Measurements from ENCODE around the gene MAP2K2.
A peak's percentile ranks its signal among the peaks of the same experiment; 100 is the strongest.

The MAP2K2 gene

GRCh38 chr19:4115050-4115817, 8.7 kb downstream of the MAP2K2 start:
- H3K36me3 ChIP-seq (ENCODE audit: control insufficient read depth in 5 of 5, insufficient read depth in 5 of 5, low read length in 5 of 5): peaks cover 0 to 90% (median 63%) of the 10 kb centered on the region in 5 donors

GRCh38 chr19:4114181-4114580, 9.7 kb downstream of the MAP2K2 start:
- H3K4me1 ChIP-seq (ENCODE audit: control insufficient read depth in 5 of 5, insufficient read depth in 5 of 5, low read length in 5 of 5): peaks cover 0 to 14% (median 0%) of the 10 kb centered on the region in 5 donors
- no peaks in the 10 kb centered on the region for H3K9me3 ChIP-seq (ENCODE audit: control insufficient read depth in 5 of 5, low read length in 5 of 5)
- H3K36me3 ChIP-seq (ENCODE audit: control insufficient read depth in 5 of 5, insufficient read depth in 5 of 5, low read length in 5 of 5): peaks cover 0 to 91% (median 68%) of the 10 kb centered on the region in 5 donors
- H3K27me3 ChIP-seq (ENCODE audit: control insufficient read depth in 5 of 5, insufficient read depth in 4 of 5, low read length in 5 of 5): no peaks in the 10 kb centered on the region
- peak overlapping the region in 1 of 5 donors; percentile 52 for H3K9ac ChIP-seq (ENCODE audit: low read length in 5 of 5)
- no peak overlapping the region for H3K27ac ChIP-seq (ENCODE audit: low read depth, low read length)
- H3K4me3 ChIP-seq (ENCODE audit: low read depth in 1 of 5, low read length in 5 of 5): no peak overlapping the region

More at GRCh38 chr19:4115050-4115817, 8.7 kb downstream of the MAP2K2 start:
- no peak overlapping the region for H3K4me3 ChIP-seq (ENCODE audit: low read depth in 1 of 5, low read length in 5 of 5)
- H3K27me3 ChIP-seq (ENCODE audit: control insufficient read depth in 5 of 5, insufficient read depth in 4 of 5, low read length in 5 of 5): no peaks in the 10 kb centered on the region
- peaks cover 0 to 14% (median 0%) of the 10 kb centered on the region in 5 donors for H3K4me1 ChIP-seq (ENCODE audit: control insufficient read depth in 5 of 5, insufficient read depth in 5 of 5, low read length in 5 of 5)
- no peaks in the 10 kb centered on the region for H3K9me3 ChIP-seq (ENCODE audit: control insufficient read depth in 5 of 5, low read length in 5 of 5)
- H3K27ac ChIP-seq (ENCODE audit: low read depth, low read length): no peak overlapping the region
- no peak overlapping the region for H3K9ac ChIP-seq (ENCODE audit: low read length in 5 of 5)

GRCh38 chr19:4113398-4114088, 10.4 kb downstream of the MAP2K2 start:
- no peaks in the 10 kb centered on the region for H3K27me3 ChIP-seq (ENCODE audit: control insufficient read depth in 5 of 5, insufficient read depth in 4 of 5, low read length in 5 of 5)
- no peak overlapping the region for H3K4me3 ChIP-seq (ENCODE audit: low read depth in 1 of 5, low read length in 5 of 5)
- H3K36me3 ChIP-seq (ENCODE audit: control insufficient read depth in 5 of 5, insufficient read depth in 5 of 5, low read length in 5 of 5): peaks cover 0 to 95% (median 74%) of the 10 kb centered on the region in 5 donors
- H3K9me3 ChIP-seq (ENCODE audit: control insufficient read depth in 5 of 5, low read length in 5 of 5): no peaks in the 10 kb centered on the region
- no peak overlapping the region for H3K27ac ChIP-seq (ENCODE audit: low read depth, low read length)
- H3K4me1 ChIP-seq (ENCODE audit: control insufficient read depth in 5 of 5, insufficient read depth in 5 of 5, low read length in 5 of 5): peaks cover 0 to 14% (median 0%) of the 10 kb centered on the region in 5 donors
- H3K9ac ChIP-seq (ENCODE audit: low read length in 5 of 5): peak overlapping the region in 1 of 5 donors; percentile 52

- no peak overlapping the region for H3K27ac ChIP-seq (ENCODE audit: low read depth, low read length)
- H3K4me1 ChIP-seq (ENCODE audit: control insufficient read depth in 5 of 5, insufficient read depth in 5 of 5, low read length in 5 of 5): peaks cover 0 to 14% (median 0%) of the 10 kb centered on the region in 5 donors
- peaks cover 0 to 94% (median 80%) of the 10 kb centered on the region in 5 donors for H3K36me3 ChIP-seq (ENCODE audit: control insufficient read depth in 5 of 5, insufficient read depth in 5 of 5, low read length in 5 of 5)
- H3K4me3 ChIP-seq (ENCODE audit: low read depth in 1 of 5, low read length in 5 of 5): no peak overlapping the region
- H3K9ac ChIP-seq (ENCODE audit: low read length in 5 of 5): no peak overlapping the region
- H3K27me3 ChIP-seq (ENCODE audit: control insufficient read depth in 5 of 5, insufficient read depth in 4 of 5, low read length in 5 of 5): no peaks in the 10 kb centered on the region
- H3K9me3 ChIP-seq (ENCODE audit: control insufficient read depth in 5 of 5, low read length in 5 of 5): no peaks in the 10 kb centered on the region
Observed at GRCh38 chr19:4112367-4112766, 11.6 kb downstream of the MAP2K2 start.

GRCh38 chr19:4109626-4109945, 14.3 kb downstream of the MAP2K2 start:
- Histone ChIP-seq H3K36me3 (ENCODE audit: control insufficient read depth in 5 of 5, insufficient read depth in 5 of 5, low read length in 5 of 5) (peaks cover 0 to 92% (median 82%) of the 10 kb centered on the region in 5 donors), H3K4me1 (ENCODE audit: control insufficient read depth in 5 of 5, insufficient read depth in 5 of 5, low read length in 5 of 5) (peaks cover 0 to 3% (median 0%) of the 10 kb centered on the region in 5 donors), H3K27ac (ENCODE audit: low read depth, low read length) (no peak overlapping the region), H3K9me3 (ENCODE audit: control insufficient read depth in 5 of 5, low read length in 5 of 5) (no peaks in the 10 kb centered on the region), H3K9ac (ENCODE audit: low read length in 5 of 5) (no peak overlapping the region), H3K27me3 (ENCODE audit: control insufficient read depth in 5 of 5, insufficient read depth in 4 of 5, low read length in 5 of 5) (no peaks in the 10 kb centered on the region), H3K4me3 (ENCODE audit: low read depth in 1 of 5, low read length in 5 of 5) (no peak overlapping the region)

- Histone ChIP-seq H3K4me3 (ENCODE audit: low read depth in 1 of 5, low read length in 5 of 5) (no peak overlapping the region), H3K9me3 (ENCODE audit: control insufficient read depth in 5 of 5, low read length in 5 of 5) (no peaks in the 10 kb centered on the region), H3K9ac (ENCODE audit: low read length in 5 of 5) (peak overlapping the region in 1 of 5 donors; percentile 6), H3K4me1 (ENCODE audit: control insufficient read depth in 5 of 5, insufficient read depth in 5 of 5, low read length in 5 of 5) (no peaks in the 10 kb centered on the region), H3K27ac (ENCODE audit: low read depth, low read length) (no peak overlapping the region), H3K36me3 (ENCODE audit: control insufficient read depth in 5 of 5, insufficient read depth in 5 of 5, low read length in 5 of 5) (peaks cover 0 to 91% (median 82%) of the 10 kb centered on the region in 5 donors), H3K27me3 (ENCODE audit: control insufficient read depth in 5 of 5, insufficient read depth in 4 of 5, low read length in 5 of 5) (no peaks in the 10 kb centered on the region)
Observed at GRCh38 chr19:4108767-4109625, 14.9 kb downstream of the MAP2K2 start.

GRCh38 chr19:4103080-4103433, 20.9 kb downstream of the MAP2K2 start:
- Histone ChIP-seq H3K27me3 (ENCODE audit: control insufficient read depth in 5 of 5, insufficient read depth in 4 of 5, low read length in 5 of 5) (no peaks in the 10 kb centered on the region), H3K9ac (ENCODE audit: low read length in 5 of 5) (no peak overlapping the region), H3K9me3 (ENCODE audit: control insufficient read depth in 5 of 5, low read length in 5 of 5) (no peaks in the 10 kb centered on the region), H3K4me3 (ENCODE audit: low read depth in 1 of 5, low read length in 5 of 5) (no peak overlapping the region), H3K36me3 (ENCODE audit: control insufficient read depth in 5 of 5, insufficient read depth in 5 of 5, low read length in 5 of 5) (peaks cover 0 to 91% (median 78%) of the 10 kb centered on the region in 5 donors), H3K4me1 (ENCODE audit: control insufficient read depth in 5 of 5, insufficient read depth in 5 of 5, low read length in 5 of 5) (no peaks in the 10 kb centered on the region), H3K27ac (ENCODE audit: low read depth, low read length) (no peak overlapping the region)

GRCh38 chr19:4102339-4103079, 21.4 kb downstream of the MAP2K2 start:
- Histone ChIP-seq H3K4me1 (ENCODE audit: control insufficient read depth in 5 of 5, insufficient read depth in 5 of 5, low read length in 5 of 5) (peaks cover 0 to 3% (median 2%) of the 10 kb centered on the region in 5 donors), H3K4me3 (ENCODE audit: low read depth in 1 of 5, low read length in 5 of 5) (no peak overlapping the region), H3K9ac (ENCODE audit: low read length in 5 of 5) (no peak overlapping the region), H3K9me3 (ENCODE audit: control insufficient read depth in 5 of 5, low read length in 5 of 5) (no peaks in the 10 kb centered on the region), H3K36me3 (ENCODE audit: control insufficient read depth in 5 of 5, insufficient read depth in 5 of 5, low read length in 5 of 5) (peaks cover 0 to 91% (median 79%) of the 10 kb centered on the region in 5 donors), H3K27ac (ENCODE audit: low read depth, low read length) (no peak overlapping the region), H3K27me3 (ENCODE audit: control insufficient read depth in 5 of 5, insufficient read depth in 4 of 5, low read length in 5 of 5) (no peaks in the 10 kb centered on the region)

GRCh38 chr19:4101496-4101770, 22.5 kb downstream of the MAP2K2 start:
- H3K9ac ChIP-seq (ENCODE audit: low read length in 5 of 5): no peak overlapping the region
- H3K9me3 ChIP-seq (ENCODE audit: control insufficient read depth in 5 of 5, low read length in 5 of 5): no peaks in the 10 kb centered on the region
- no peaks in the 10 kb centered on the region for H3K27me3 ChIP-seq (ENCODE audit: control insufficient read depth in 5 of 5, insufficient read depth in 4 of 5, low read length in 5 of 5)
- no peak overlapping the region for H3K4me3 ChIP-seq (ENCODE audit: low read depth in 1 of 5, low read length in 5 of 5)
- peaks cover 0 to 92% (median 72%) of the 10 kb centered on the region in 5 donors for H3K36me3 ChIP-seq (ENCODE audit: control insufficient read depth in 5 of 5, insufficient read depth in 5 of 5, low read length in 5 of 5)
- peaks cover 0 to 13% (median 13%) of the 10 kb centered on the region in 5 donors for H3K4me1 ChIP-seq (ENCODE audit: control insufficient read depth in 5 of 5, insufficient read depth in 5 of 5, low read length in 5 of 5)
- no peak overlapping the region for H3K27ac ChIP-seq (ENCODE audit: low read depth, low read length)
